ENCODE data around the gene COG3. TPM values are rescaled to one million over a fixed set of nuclear protein-coding genes. Genes with fewer than 3 reads are reported as not detected.

COG3 gene
- total and polyA plus RNA-seq, 4 donors = 22.8 to 113 (median 38.2) TPM

DNA sequence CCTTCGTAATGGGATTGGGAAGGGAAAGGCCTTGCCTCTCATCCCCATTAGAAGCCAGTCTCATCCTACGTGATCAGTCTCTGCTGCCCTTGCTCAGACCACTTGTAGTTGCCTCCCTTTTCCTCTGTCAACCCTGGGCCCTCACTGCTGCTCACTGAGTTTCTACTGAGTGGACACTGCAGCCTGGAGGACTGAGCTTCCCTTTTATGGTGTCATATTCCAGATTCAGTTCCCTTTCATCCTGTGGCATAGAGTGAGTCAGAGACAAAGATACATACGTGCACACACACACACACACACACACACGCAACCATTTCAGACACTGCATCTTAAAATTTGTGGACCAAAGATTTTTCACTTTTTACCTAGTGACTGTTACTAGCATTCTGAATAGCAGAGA, 56.6 kb downstream of the COG3 start:
- WGBS = 90% methylated on average over 4 of the region's 4 CpGs
- TF ChIP-seq HNF4A (conservative IDR thresholded peaks at IDR 0.05) = no peak
- no peak for TF ChIP-seq NR2F2 (IDR thresholded peaks at IDR 0.05)
- TF ChIP-seq, protein P1, sequence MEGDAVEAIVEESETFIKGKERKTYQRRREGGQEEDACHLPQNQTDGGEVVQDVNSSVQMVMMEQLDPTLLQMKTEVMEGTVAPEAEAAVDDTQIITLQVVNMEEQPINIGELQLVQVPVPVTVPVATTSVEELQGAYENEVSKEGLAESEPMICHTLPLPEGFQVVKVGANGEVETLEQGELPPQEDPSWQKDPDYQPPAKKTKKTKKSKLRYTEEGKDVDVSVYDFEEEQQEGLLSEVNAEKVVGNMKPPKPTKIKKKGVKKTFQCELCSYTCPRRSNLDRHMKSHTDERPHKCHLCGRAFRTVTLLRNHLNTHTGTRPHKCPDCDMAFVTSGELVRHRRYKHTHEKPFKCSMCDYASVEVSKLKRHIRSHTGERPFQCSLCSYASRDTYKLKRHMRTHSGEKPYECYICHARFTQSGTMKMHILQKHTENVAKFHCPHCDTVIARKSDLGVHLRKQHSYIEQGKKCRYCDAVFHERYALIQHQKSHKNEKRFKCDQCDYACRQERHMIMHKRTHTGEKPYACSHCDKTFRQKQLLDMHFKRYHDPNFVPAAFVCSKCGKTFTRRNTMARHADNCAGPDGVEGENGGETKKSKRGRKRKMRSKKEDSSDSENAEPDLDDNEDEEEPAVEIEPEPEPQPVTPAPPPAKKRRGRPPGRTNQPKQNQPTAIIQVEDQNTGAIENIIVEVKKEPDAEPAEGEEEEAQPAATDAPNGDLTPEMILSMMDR (IDR thresholded peaks at IDR 0.05; ENCODE audit: low read depth, low read length, missing input control) = no peak
- no peak for TF ChIP-seq FOXA1 (IDR thresholded peaks at IDR 0.05)
- no peak for TF ChIP-seq RAD21 (IDR thresholded peaks at IDR 0.05)
- TF ChIP-seq FOXA2 (IDR thresholded peaks at IDR 0.05) = no peak
- no peak for TF ChIP-seq SP1 (IDR thresholded peaks at IDR 0.05)
- no peak for TF ChIP-seq EGR1 (IDR thresholded peaks at IDR 0.05; ENCODE audit: low read depth in 2 of 2)
- TF ChIP-seq GABPA (IDR thresholded peaks at IDR 0.05 in 1 of 2, conservative IDR thresholded peaks at IDR 0.05 in 1 of 2) = no peak
- TF ChIP-seq JUND (IDR thresholded peaks at IDR 0.05) = no peak
- TF ChIP-seq HNF4G (IDR thresholded peaks at IDR 0.05) = no peak
- TF ChIP-seq, protein P2, sequence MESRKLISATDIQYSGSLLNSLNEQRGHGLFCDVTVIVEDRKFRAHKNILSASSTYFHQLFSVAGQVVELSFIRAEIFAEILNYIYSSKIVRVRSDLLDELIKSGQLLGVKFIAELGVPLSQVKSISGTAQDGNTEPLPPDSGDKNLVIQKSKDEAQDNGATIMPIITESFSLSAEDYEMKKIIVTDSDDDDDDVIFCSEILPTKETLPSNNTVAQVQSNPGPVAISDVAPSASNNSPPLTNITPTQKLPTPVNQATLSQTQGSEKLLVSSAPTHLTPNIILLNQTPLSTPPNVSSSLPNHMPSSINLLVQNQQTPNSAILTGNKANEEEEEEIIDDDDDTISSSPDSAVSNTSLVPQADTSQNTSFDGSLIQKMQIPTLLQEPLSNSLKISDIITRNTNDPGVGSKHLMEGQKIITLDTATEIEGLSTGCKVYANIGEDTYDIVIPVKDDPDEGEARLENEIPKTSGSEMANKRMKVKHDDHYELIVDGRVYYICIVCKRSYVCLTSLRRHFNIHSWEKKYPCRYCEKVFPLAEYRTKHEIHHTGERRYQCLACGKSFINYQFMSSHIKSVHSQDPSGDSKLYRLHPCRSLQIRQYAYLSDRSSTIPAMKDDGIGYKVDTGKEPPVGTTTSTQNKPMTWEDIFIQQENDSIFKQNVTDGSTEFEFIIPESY (IDR thresholded peaks at IDR 0.05) = no peak
- TF ChIP-seq, protein P3, sequence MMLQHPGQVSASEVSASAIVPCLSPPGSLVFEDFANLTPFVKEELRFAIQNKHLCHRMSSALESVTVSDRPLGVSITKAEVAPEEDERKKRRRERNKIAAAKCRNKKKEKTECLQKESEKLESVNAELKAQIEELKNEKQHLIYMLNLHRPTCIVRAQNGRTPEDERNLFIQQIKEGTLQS (IDR thresholded peaks at IDR 0.05) = no peak
- TF ChIP-seq RXRA (IDR thresholded peaks at IDR 0.05) = no peak
- TF ChIP-seq TAF1 (conservative IDR thresholded peaks at IDR 0.05) = no peak
- TF ChIP-seq, protein P4, sequence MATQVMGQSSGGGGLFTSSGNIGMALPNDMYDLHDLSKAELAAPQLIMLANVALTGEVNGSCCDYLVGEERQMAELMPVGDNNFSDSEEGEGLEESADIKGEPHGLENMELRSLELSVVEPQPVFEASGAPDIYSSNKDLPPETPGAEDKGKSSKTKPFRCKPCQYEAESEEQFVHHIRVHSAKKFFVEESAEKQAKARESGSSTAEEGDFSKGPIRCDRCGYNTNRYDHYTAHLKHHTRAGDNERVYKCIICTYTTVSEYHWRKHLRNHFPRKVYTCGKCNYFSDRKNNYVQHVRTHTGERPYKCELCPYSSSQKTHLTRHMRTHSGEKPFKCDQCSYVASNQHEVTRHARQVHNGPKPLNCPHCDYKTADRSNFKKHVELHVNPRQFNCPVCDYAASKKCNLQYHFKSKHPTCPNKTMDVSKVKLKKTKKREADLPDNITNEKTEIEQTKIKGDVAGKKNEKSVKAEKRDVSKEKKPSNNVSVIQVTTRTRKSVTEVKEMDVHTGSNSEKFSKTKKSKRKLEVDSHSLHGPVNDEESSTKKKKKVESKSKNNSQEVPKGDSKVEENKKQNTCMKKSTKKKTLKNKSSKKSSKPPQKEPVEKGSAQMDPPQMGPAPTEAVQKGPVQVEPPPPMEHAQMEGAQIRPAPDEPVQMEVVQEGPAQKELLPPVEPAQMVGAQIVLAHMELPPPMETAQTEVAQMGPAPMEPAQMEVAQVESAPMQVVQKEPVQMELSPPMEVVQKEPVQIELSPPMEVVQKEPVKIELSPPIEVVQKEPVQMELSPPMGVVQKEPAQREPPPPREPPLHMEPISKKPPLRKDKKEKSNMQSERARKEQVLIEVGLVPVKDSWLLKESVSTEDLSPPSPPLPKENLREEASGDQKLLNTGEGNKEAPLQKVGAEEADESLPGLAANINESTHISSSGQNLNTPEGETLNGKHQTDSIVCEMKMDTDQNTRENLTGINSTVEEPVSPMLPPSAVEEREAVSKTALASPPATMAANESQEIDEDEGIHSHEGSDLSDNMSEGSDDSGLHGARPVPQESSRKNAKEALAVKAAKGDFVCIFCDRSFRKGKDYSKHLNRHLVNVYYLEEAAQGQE (IDR thresholded peaks at IDR 0.05) = no peak
- TF ChIP-seq, protein P5, sequence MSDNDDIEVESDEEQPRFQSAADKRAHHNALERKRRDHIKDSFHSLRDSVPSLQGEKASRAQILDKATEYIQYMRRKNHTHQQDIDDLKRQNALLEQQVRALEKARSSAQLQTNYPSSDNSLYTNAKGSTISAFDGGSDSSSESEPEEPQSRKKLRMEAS (IDR thresholded peaks at IDR 0.05) = no peak
- no peak for TF ChIP-seq YY1 (IDR thresholded peaks at IDR 0.05)
- Histone ChIP-seq H3K27ac (ENCODE audit: low read depth in 1 of 2, low read length in 2 of 2) (no peak overlapping the region), H3K27me3 (ENCODE audit: control insufficient read depth in 4 of 4, insufficient read depth in 4 of 4, low read length in 3 of 4) (no peaks in the 10 kb centered on the region), H3K9ac (ENCODE audit: low read depth in 1 of 2, low read length in 2 of 2) (no peak overlapping the region), H3K9me3 (ENCODE audit: control insufficient read depth in 4 of 4, low read length in 3 of 4) (no peaks in the 10 kb centered on the region), H3K4me3 (ENCODE audit: low read depth in 1 of 3, low read length in 3 of 3) (no peak overlapping the region), H3K4me1 (ENCODE audit: control insufficient read depth in 4 of 4, insufficient read depth in 4 of 4, low read length in 3 of 4) (no peaks in the 10 kb centered on the region), H3K36me3 (ENCODE audit: control insufficient read depth in 4 of 4, insufficient read depth in 3 of 4, low read depth in 1 of 4, low read length in 3 of 4) (peaks cover 6 to 84% (median 62%) of the 10 kb centered on the region in 4 donors)
- no peak for DNase-seq (ENCODE audit: low spot score)
